ENCODE measurements around the gene PARS2.
"Not testable (repeated sequence)": the region's sequence is repeated elsewhere in the genome, so short reads cannot be mapped to it uniquely, and the experiment has no call there.

The PARS2 gene

DNA sequence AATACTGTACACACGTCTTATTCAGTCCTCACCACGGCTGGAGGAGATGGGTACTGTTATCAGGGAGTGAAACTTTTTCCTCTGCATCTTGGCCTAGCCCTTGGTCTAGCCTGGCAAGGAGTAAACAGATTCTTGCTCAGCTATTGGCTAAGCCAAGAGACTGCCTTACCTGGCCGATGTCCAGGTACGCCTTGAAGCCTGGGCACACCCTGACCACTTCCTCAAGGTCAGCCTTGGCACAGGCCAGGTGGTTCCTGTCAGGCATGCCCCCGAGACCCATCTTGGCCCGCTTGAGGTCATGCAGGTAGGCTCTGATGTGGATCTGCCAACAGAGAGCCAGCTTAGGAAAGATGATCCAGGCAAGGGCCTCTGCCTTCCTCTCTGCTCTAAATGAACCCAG, 17.8 kb upstream of the PARS2 start:
- no peak overlapping the region for H3K4me3 ChIP-seq (ENCODE audit: low read depth, low read length)

DNA sequence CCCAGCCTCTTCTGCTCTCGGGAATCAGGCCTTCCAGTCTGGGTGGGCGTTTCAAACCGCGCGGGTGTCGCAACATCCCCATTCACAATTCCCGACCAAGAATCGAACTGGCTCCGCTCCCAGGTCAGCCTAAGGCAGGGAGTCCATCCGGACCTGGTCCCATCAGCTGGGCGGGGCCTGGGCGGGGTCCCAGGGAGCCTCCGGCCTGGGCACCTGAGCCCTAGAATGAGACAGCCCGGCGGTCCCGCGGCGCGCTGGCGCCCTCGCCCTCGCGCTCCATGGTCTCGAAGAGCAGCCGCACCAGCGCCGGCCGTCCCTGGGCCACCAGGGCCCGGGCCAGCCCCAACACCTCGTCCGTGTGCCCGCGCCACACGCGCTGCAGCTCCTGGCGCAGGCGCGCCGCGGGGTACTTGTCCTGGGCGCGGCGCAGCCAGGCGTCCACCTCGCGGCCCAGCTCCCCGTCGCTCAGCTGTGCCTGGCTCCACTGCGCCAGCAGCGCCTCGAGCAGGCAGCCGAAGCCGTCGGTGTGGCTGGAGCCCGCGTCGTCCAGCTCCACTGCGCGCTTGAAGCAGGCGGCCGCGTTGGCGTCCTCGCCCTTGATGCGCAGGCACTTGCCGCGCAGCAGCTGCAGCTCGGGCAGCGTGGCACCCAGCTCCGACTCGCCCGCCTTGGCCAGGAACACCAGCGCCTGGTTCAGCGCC, 16.9 kb upstream of the PARS2 start:
- H3K4me3 ChIP-seq (ENCODE audit: low read depth, low read length): no peak overlapping the region

More for the DNA sequence above, 17.8 kb upstream of the PARS2 start:
- TF ChIP-seq, protein P1, sequence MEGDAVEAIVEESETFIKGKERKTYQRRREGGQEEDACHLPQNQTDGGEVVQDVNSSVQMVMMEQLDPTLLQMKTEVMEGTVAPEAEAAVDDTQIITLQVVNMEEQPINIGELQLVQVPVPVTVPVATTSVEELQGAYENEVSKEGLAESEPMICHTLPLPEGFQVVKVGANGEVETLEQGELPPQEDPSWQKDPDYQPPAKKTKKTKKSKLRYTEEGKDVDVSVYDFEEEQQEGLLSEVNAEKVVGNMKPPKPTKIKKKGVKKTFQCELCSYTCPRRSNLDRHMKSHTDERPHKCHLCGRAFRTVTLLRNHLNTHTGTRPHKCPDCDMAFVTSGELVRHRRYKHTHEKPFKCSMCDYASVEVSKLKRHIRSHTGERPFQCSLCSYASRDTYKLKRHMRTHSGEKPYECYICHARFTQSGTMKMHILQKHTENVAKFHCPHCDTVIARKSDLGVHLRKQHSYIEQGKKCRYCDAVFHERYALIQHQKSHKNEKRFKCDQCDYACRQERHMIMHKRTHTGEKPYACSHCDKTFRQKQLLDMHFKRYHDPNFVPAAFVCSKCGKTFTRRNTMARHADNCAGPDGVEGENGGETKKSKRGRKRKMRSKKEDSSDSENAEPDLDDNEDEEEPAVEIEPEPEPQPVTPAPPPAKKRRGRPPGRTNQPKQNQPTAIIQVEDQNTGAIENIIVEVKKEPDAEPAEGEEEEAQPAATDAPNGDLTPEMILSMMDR (IDR thresholded peaks at IDR 0.05; ENCODE audit: borderline replicate concordance, insufficient read depth, low read depth, low read length): no peak

DNA sequence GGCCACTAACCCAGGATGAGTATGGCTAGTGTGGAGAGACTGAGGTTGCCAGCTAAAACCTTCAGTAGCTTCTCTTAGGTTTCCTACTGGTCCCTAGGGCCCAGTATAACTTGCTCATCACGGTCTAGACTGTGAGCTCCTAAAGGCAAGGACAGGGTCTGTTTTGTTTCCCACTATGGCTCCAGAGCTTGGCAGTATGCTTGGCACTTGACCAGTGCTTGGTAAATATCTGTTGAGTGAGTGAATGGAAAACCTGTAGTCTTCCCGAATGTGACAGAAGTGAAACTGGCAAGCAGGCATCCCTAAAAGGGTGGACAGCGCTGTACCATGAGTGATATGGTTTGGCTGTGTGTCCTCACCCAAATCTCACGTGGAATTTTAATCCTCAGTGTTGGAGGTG, 13.1 kb upstream of the PARS2 start:
- TF ChIP-seq, protein P1 (IDR thresholded peaks at IDR 0.05; ENCODE audit: borderline replicate concordance, insufficient read depth, low read depth, low read length): no peak
- H3K4me3 ChIP-seq (ENCODE audit: low read depth, low read length): no peak overlapping the region

More for the DNA sequence above, 16.9 kb upstream of the PARS2 start:
- TF ChIP-seq, protein P1 (IDR thresholded peaks at IDR 0.05; ENCODE audit: borderline replicate concordance, insufficient read depth, low read depth, low read length): no peak

DNA sequence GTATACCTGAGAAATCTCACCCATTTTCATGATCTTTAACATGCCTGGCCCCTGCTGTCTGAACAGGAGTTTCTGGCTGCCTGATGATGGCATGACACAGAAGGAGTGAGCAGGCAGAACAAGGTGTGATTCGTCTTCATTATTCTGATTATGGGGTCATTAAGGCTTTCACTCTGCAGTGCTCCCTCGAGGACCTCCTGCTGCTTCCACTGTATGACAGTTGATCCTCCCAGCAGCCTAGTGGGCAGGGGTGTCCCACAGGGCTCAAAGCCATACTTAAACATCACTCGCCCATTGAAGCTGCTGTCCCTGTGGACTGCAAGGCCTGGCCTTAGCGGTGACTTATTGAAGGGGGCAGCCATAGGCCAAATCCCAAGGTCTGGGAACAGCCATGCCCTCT, 12.7 kb upstream of the PARS2 start:
- no peak overlapping the region for H3K4me3 ChIP-seq (ENCODE audit: low read depth, low read length)
- TF ChIP-seq, protein P1 (IDR thresholded peaks at IDR 0.05; ENCODE audit: borderline replicate concordance, insufficient read depth, low read depth, low read length): no peak

DNA sequence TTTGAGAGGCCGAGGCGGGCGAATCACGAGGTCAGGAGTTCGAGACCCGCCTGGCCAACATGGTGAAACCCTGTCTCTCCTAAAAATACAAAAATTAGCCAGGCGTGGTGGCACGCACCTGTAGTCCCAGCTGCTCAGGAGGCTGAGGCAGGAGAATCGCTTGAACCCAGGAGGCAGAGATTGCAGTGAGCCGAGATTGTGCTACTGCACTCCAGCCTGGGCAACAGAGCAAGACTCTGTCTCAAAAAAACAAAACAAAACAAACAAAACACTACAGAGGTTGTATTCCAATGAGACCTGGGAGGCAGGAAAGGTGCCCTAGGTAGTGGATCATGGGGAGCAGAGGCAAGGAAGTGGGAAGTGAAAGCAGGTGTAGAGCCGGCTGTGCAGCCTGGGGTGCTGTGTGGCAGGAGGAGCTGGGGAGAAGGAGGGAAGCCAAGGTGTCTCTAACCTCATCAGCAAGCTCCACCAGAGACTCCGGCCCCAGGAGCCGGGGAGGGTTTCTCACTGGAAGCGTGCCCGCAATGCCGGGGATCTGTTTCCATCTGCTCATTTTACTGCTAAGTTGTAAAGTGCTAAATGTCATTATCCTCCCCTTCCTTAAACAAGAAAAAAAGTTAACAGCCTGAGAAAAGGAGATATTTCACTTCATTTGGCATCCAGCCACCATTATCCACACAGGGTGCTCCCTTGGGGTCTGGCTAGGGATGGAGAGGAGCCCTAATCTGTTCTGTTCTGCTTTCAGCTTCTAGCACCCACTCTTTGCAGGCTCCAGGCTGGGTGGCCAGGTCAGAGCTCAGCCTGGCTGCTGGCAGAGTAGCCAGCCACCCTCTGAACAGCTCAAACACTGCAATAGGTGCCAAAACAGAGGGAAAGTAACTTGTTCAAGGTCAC, 11.8 kb upstream of the PARS2 start:
- not testable (repeated sequence) for H3K4me3 ChIP-seq (ENCODE audit: low read depth, low read length)

DNA sequence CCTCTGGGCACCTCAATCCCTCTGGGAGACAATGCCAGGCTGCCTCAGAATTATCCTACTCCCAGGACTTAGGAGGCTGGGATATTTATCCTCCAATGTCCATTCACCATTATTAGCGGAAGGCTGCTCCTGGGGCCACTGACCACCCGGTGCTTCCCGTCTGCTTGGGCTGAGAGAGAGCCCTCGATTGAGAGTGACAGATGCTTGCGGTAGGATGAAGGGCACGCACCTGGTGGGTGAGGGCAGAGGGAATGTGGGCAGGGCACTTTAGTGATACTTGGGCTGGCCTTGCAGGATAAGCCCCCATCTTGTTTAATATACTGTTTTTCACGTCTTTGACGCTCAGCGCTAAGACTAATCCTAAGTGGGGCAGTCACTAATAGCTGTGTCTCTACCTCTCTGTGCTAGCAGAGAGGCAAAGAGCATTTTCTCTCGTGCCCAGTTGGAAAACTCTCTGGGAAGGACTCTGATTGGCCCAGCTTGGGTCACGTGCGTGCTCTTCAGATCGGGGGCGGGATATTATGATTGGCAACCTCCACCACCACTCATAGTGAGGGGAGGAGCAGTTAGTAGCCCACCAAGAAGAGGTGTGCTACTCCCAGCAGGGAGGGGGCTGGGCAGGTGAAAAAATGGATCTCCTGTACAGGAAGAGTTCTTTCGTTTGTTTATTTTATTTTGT, 10.6 kb upstream of the PARS2 start:
- TF ChIP-seq, protein P1 (IDR thresholded peaks at IDR 0.05; ENCODE audit: borderline replicate concordance, insufficient read depth, low read depth, low read length): no peak
- no peak overlapping the region for H3K4me3 ChIP-seq (ENCODE audit: low read depth, low read length)

DNA sequence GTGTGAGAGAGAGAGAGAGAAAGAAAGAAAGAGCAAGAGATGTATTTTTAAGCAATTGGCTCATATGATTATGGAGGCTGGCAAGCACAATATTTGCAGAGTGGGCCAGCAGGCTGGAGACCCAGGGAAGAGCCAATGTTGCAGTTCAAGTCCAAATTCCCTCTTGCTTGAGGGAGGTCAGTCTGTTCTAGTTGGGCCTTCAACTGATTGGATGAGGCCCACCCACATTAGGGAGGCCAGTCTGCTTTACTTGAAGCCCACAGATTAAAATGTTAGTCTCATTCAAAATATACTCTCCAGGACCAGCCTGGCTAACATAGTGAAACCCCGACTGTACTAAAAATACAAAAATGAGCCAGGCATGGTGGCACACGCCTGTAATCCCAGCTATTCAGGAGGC, 8.6 kb upstream of the PARS2 start:
- H3K4me3 ChIP-seq (ENCODE audit: low read depth, low read length): no peak overlapping the region
- TF ChIP-seq, protein P1 (IDR thresholded peaks at IDR 0.05; ENCODE audit: borderline replicate concordance, insufficient read depth, low read depth, low read length): no peak

All from GM12875 (cell line).